NOMO-1 treated with DMSO at 0.1 percent for 48 hours (cell line): ENCODE data around the gene ZFP1.
A peak's percentile ranks its signal among the peaks of the same experiment; 100 is the strongest.

Experiments used
- DNase-seq: peaks from one replicate; lab custom pipeline; 2025; ENCODE audit not compliant: unreplicated experiment; lab: John Stamatoyannopoulos, UW

Gene ZFP1

DNA sequence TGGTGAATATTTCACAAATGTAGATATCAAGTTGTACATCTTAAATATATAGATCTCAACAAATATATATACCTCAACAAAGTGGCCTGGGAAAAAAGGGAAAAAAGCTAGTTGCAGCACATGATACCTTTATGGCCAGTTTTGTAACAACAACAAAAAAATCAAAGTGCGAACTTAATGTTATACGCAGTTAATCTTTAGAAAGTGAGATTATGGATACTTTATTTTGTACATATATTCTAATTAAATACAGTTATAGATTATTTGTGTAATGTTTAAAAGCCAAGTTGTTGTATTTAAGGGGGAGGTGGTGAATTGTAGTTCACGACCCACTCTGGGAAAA, 385 bp upstream of the ZFP1 start:
- no peak for DNase-seq

GRCh38 chr16:75151798-75152197, 3.5 kb downstream of the ZFP1 start:
- DNase-seq, result no peak

DNA sequence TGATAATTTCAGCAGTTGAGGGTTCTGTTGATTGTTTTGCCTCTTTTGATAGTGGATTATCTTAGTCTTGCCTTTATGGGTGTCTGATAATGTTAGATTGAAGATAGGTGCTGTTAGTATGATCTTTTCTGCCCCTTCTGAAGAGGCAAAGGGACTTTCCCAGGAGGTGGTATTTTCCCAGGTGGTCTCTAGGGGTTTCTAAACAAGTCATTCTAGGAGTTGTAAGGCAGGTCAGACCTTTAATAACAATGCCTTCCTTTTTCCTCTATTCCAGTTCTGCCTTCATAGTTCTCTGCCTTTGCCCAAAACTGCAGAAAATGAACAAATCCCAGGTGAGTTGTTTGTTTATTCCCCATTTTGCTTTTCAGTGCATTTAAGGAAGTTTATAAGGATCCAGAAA, 4.3 kb downstream of the ZFP1 start:
- DNase-seq, result no peak

DNA sequence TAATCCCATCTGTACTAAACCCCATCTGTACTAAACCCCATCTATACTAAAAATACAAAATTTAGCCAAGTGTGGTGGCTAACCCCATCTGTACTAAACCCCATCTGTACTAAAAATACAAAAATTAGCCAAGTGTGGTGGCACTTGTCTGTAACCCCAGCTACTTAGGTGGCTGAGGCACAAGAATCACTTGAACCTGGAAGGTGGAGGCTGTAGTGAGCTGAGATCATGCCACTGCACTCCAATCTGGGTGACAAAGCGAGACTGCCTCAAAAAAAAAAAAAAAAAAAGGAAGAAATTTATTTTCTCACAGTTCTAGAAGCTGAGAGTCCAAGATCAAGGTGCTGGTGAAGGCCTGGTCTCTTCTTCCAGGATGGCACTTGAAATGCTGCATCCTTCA, 12.1 kb downstream of the ZFP1 start:
- DNase-seq, result no peak

GRCh38 chr16:75169899-75170405, 21.6 kb downstream of the ZFP1 start:
- DNase-seq, result no peak

- no peak for DNase-seq
Observed at GRCh38 chr16:75172578-75172977, 24.3 kb downstream of the ZFP1 start.

DNA sequence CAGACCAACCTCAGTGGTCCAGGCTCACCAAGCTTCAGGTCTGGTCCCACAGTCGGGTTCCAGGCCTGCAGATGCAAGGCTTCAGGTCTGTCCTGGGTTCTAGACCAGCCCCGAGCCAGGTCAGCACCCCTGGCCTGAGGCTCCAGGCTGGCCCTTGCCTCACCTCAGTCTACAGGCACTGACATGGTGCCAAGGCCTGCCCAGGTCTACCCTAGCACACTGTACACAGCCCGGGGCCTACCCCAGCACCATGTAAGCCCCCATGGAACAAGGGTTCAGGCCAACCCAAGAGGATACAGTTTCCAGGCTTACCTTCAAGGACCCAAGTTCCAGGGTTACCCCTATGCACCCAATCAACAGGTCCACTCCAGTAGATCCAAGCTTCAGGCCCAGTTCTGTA, 26.8 kb downstream of the ZFP1 start:
- no peak for DNase-seq

GRCh38 chr16:75176926-75177325, 28.6 kb downstream of the ZFP1 start:
- DNase-seq, result no peak

DNA sequence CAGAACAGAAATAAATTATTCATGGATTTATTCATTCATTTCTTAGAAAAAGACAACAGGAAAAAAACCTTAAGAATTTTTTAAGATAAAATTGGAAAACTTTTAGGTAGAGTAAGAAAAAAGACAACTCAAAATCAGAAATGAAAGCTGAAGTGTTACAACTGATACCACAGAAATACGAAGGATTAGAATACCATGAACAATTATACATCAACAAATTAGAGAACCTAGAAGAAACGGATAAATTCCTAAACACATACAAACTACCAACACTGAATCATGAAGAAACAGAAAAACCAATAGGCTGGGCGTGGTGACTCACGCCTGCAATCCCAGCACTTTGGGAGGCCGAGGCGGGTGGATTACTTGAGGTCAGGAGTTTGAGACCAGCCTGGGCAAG, 30.9 kb downstream of the ZFP1 start:
- no peak for DNase-seq

- DNase-seq, result peak; percentile 20
Observed at GRCh38 chr16:75181630-75182029, 33.3 kb downstream of the ZFP1 start.

DNA sequence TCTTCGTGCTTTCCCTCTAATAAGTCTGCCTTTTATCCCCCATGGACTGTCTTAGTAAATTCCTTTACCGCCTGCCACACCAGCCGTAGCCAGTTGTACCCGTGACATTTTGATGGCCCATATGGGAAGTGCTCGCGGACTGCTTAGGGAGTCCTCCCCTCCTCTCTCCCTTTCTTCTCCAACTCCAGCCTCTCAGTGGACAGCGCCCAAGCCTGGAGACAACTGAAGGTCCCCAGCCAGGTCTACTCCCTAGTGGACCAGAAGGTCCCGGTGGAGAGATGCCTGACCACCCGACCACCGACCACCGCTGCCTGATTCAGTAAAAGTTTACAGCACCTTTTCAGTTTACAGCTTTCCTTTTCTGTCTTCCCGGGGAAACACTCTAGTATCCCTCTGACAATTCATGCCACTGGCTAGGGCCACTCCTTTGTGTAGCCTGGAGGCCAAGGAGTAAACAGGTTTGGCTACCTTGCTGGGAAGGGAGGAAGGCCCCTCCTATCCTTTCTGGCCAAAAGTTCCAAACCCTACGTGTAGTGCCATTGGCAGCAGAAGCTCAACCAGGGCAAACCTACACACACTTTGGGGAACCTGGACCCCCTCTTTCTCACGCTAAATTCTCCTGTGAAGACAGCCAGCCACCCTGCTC, 40.6 kb downstream of the ZFP1 start:
- no peak for DNase-seq

DNA sequence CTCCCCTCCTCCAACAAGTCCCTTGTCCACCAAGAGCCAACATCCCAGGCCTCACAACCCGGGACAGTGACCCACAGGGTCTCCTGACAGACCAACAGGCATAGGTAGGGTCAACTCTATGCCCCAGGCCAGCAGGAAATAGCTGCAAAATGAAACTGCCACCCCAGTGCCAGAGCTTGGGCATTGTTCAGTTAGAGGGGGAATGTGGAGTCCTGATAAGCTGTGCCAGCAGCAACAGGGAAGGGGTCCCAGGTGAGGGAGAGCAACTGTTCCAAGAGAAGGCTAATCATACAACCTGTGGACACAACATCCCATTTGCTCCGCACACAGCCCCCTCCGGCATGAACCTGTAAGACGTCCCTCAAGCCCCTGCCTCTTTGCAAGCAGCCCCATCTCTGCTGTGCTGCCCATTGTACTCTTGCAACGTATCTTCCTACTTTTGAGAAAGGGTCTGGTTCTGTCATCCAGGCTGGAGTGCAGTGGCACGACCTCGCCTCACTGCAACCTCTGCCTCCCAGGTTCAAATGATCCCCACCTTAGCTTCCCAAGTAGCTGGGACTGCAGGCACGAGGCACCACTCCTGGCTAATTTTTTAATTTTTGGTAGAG, 41.4 kb downstream of the ZFP1 start:
- DNase-seq, result no peak

- DNase-seq, result no peak
Observed at GRCh38 chr16:75192606-75193264, 44.4 kb downstream of the ZFP1 start.

DNA sequence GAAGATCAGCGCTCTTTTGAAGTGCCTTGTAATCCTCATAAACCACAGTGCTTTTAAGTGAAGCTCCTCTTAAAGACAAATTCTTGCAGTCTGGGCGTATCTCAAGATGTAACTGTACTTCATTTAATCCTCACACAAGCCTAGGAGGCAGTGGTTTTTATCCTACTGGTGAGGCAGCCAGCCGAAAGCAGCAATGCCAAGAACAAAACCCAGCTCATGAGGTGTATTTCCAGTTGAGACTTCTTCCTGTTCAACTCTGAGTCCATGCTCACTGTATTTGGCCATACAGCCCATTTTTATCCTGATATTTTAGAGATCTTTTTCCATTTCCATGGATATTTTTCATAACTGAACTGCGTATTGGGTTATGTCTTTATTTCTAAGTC, 44.9 kb downstream of the ZFP1 start:
- DNase-seq, result no peak

GRCh38 chr16:75193730-75194444, 45.6 kb downstream of the ZFP1 start:
- no peak for DNase-seq

GRCh38 chr16:75195811-75196790, 47.8 kb downstream of the ZFP1 start:
- no peak for DNase-seq

GRCh38 chr16:75196836-75197235, 48.5 kb downstream of the ZFP1 start:
- no peak for DNase-seq

DNA sequence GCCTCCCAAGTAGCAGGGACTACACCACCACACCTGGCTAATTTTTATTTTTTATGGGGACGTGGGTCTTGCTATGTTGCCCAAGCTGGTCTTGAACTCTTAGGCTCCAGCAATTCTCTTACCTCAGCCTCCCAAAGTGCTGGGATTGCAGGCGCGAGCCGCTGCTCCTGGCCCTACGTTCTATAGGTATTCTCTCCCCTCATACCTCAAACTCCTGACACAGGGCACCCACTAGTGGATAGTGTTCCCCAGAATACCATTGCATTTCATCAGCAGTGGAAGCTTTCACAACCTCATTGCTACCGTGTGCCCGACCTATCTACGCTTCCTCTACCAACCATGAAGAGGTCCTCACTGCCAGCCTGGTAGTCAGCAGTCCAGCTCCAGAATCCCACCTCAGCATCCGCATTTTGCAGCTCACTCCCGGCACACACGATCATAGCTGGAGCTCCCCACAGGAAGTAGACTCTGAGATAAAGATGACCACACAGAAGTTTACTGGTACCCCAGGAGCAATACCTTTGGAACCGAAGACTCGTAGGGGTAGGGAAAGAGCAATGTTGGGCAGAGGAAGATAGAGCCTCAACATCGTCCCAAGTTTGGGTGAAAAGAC, 49.3 kb downstream of the ZFP1 start:
- DNase-seq, result no peak

DNA sequence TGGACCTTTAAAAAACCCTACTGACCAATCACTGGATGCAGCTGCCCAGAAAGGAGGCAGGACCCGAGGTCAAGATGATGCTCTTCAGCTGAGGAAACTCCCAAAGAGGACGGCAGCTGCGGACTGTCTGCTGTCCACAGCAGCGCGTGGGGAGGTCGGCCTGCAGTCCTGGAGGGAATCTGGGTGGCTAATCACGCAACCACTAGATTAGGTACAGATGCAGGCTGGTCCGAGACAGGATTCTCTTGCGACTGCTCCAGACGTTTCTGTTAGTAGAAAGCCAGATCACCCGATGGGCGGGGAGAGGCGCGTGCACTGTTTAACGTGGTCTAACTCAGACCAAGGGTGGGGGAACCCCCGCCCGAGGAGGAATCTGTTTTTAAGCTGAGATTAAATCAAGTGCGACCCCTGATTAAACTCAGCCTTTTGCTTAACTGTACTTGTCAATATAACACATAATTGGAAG, 49.8 kb downstream of the ZFP1 start:
- DNase-seq, result no peak

GRCh38 chr16:75202069-75202590, 53.8 kb downstream of the ZFP1 start:
- no peak for DNase-seq
